ENCODE measurements around the gene RFPL1.

Gene RFPL1

GRCh38 chr22:29443861-29444792 is 5.7 kb downstream of the RFPL1 start:
- DNase-seq = no peak

- no peak for DNase-seq
Measured at GRCh38 chr22:29445508-29445907, 7.1 kb downstream of the RFPL1 start.

GRCh38 chr22:29447906-29448305 is 9.5 kb downstream of the RFPL1 start:
- DNase-seq = no peak

GRCh38 chr22:29449296-29449875 is 11.0 kb downstream of the RFPL1 start:
- no peak for DNase-seq

GRCh38 chr22:29450222-29450621 is 11.8 kb downstream of the RFPL1 start:
- DNase-seq = no peak

GRCh38 chr22:29451863-29452262 is 13.5 kb downstream of the RFPL1 start:
- no peak for DNase-seq

- DNase-seq = no peak
Measured at GRCh38 chr22:29454276-29454675, 15.9 kb downstream of the RFPL1 start.

- no peak for DNase-seq
Measured at GRCh38 chr22:29456211-29456671, 17.9 kb downstream of the RFPL1 start.

GRCh38 chr22:29457730-29458129 is 19.3 kb downstream of the RFPL1 start:
- DNase-seq = no peak

GRCh38 chr22:29458551-29458950 is 20.2 kb downstream of the RFPL1 start:
- DNase-seq = no peak

GRCh38 chr22:29459773-29460172 is 21.4 kb downstream of the RFPL1 start:
- no peak for DNase-seq

- no peak for DNase-seq
Measured at GRCh38 chr22:29461263-29461662, 22.9 kb downstream of the RFPL1 start.

GRCh38 chr22:29463629-29464028 is 25.2 kb downstream of the RFPL1 start:
- no peak for DNase-seq

GRCh38 chr22:29464581-29464980 is 26.2 kb downstream of the RFPL1 start:
- no peak for DNase-seq

GRCh38 chr22:29469755-29470154 is 31.4 kb downstream of the RFPL1 start:
- DNase-seq = no peak

- DNase-seq = peak; percentile 63
Measured at GRCh38 chr22:29470159-29470855, 31.9 kb downstream of the RFPL1 start.

GRCh38 chr22:29473001-29473400 is 34.6 kb downstream of the RFPL1 start:
- DNase-seq = no peak

- DNase-seq = no peak
Measured at GRCh38 chr22:29475550-29475949, 37.2 kb downstream of the RFPL1 start.

GRCh38 chr22:29476116-29476515 is 37.7 kb downstream of the RFPL1 start:
- no peak for DNase-seq

GRCh38 chr22:29477723-29478318 is 39.4 kb downstream of the RFPL1 start:
- DNase-seq = no peak

- DNase-seq = no peak
Measured at GRCh38 chr22:29478326-29479276, 40.2 kb downstream of the RFPL1 start.
